H1 (cell line): Measurements from ENCODE around the gene ARMC6. TPM values are rescaled to one million over a fixed set of nuclear protein-coding genes. Genes with fewer than 3 reads are reported as not detected.

Experiments
- CBX5 ChIP-seq: fragments of 300-800, 300-1000 bp; sonication (generic); IDR thresholded peaks from 2 replicates; pipeline ENCODE4 v1.7.1; 2016; ENCODE audit warnings: antibody characterized with exemption, low read length, low read depth
- CEBPB ChIP-seq: IDR thresholded peaks from 2 replicates; pipeline ENCODE4 v1.6.1; 2012; ENCODE audit warnings: low read depth, low read length
- CTCF ChIP-seq, 3 experiments: IDR thresholded peaks; 1 replicate in 2 of 3; 2 replicates in 1 of 3; pipeline versions ENCODE4 v1.5.1 to v1.6.1; 2011; ENCODE audit warnings: low read length in 3 of 3, mild to moderate bottlenecking in 3 of 3, inconsistent platforms in 2 of 3, low read depth in 1 of 3, moderate library complexity in 1 of 3; ENCODE audit not compliant: insufficient read depth in 1 of 3; ENCODE audit errors: control extremely low read depth in 1 of 3
- HDAC6 ChIP-seq: IDR thresholded peaks from one replicate; pipeline ENCODE4 v1.7.1; 2012; ENCODE audit warnings: low read depth, mild to moderate bottlenecking, inconsistent platforms, low read length, moderate library complexity
- JUN ChIP-seq: IDR thresholded peaks from 2 replicates; pipeline ENCODE4 v1.6.1; 2011; ENCODE audit warnings: low read depth, mild to moderate bottlenecking, improper control_type of control experiment, low read length
- KDM5A ChIP-seq: fragments of 200-600 bp; IDR thresholded peaks from 2 replicates; pipeline ENCODE4 v1.7.1; 2012; ENCODE audit warnings: mild to moderate bottlenecking, low read length, inconsistent platforms, mixed read lengths
- RAD21 ChIP-seq, 2 experiments: IDR thresholded peaks in 1 of 2; conservative IDR thresholded peaks in 1 of 2; 2 replicates each; pipeline ENCODE4 v1.6.1; 2011; ENCODE audit warnings: low read depth in 2 of 2, low read length in 2 of 2, improper control_type of control experiment in 1 of 2, inconsistent platforms in 1 of 2, mild to moderate bottlenecking in 1 of 2, moderate library complexity in 1 of 2
- RXRA ChIP-seq: IDR thresholded peaks from 2 replicates; pipeline ENCODE4 v1.6.1; 2011; ENCODE audit warnings: low read depth, mild to moderate bottlenecking, low read length, moderate library complexity; ENCODE audit not compliant: insufficient read depth
- SP1 ChIP-seq: IDR thresholded peaks from 2 replicates; pipeline ENCODE4 v1.6.1; 2011; ENCODE audit warnings: low read depth, low read length
- TCF12 ChIP-seq: IDR thresholded peaks from 2 replicates; pipeline ENCODE4 v1.6.1; 2011; ENCODE audit warnings: low read depth, mild to moderate bottlenecking, low read length
- TEAD4 ChIP-seq: IDR thresholded peaks from 2 replicates; pipeline ENCODE4 v1.6.1; 2012; ENCODE audit warnings: low read depth, low read length, inconsistent platforms, mixed read lengths
- polyA plus RNA-seq, 7 experiments: library from polyadenylated mRNA; depleted of rRNA in 3 of 7; stranded (reverse) in 5 of 7; unstranded in 2 of 7; fragments of >200 nt in 5 of 7; fragments of 200-250 nt in 2 of 7; gene quantifications; 1 replicate in 5 of 7; 2 replicates in 1 of 7; 4 replicates in 1 of 7; pipeline versions ENCODE4 v1.2.1 to v1.2.3, GENCODE V29; 2011 to 2013; ENCODE audit warnings: missing spikeins in 2 of 7, mixed read lengths in 2 of 7
- total RNA-seq: library from RNA; stranded (reverse); fragmentation: NEBNext Ultra II Directional; extraction: Animal tissue kit (Norgen Biotek cat#: 25700); gene quantifications from 2 replicates; pipeline ENCODE4 v1.2.1, GENCODE V29; 2021

Gene ARMC6
- total and polyA plus RNA-seq, 2 of the 8 experiments (the other 6 are each of a cell fraction or from before 2014, with no cell fraction given) = 67.1 to 68.3 TPM

- TF ChIP-seq TEAD4 (peak; percentile 49; the same call in 1 of the 2 replicates), TCF12 (0 out of 2 replicates have a peak, but pooled peaks have one; percentile 14), KDM5A (no peak), CEBPB (no peak), RAD21 (IDR thresholded peaks at IDR 0.05 in 1 of 2, conservative IDR thresholded peaks at IDR 0.05 in 1 of 2; ENCODE audit: low read depth in 2 of 2, low read length in 2 of 2) (peak; percentile 44 to 58), SP1 (peak; percentile 53; the same call in 1 of the 2 replicates), RXRA (no peak), JUN (no peak), HDAC6 (no peak), CTCF (IDR thresholded peaks at IDR 0.05; ENCODE audit: control extremely low read depth in 1 of 3, insufficient read depth in 1 of 3, low read depth in 1 of 3, low read length in 3 of 3) (peak; percentile 60 to 84 (median 73)), CBX5 (no peak)
Measured at GRCh38 chr19:18995804-18996241, 37.6 kb upstream of the ARMC6 start (continued).
